HCT116 (cell line): ENCODE measurements around the gene AIRE. TPM values are rescaled to one million over a fixed set of nuclear protein-coding genes. Genes with fewer than 3 reads are reported as not detected.

Experiments
- ATAC-seq: fragments of 200-7000 bp; cut with Tn5 transposase; 2 replicates; pipeline ENCODE4 v1.9.1; 2020; ENCODE audit warnings: mild to moderate bottlenecking, moderate library complexity
- BruUV-seq: library from RNA; stranded (reverse); fragments of 400-500 nt; replicated peaks from 2 replicates; lab custom pipeline; 2021; lab: Mats Ljungman, UMichigan
- CTCF ChIA-PET: fragments of 300-600 bp; sonication (Branson Sonifier 250); formaldehyde crosslinking; loops from one replicate; lab custom pipeline; 2021; ENCODE audit warnings: antibody characterized with exemption; lab: Charles Lee
- POLR2A ChIA-PET: fragments of 300-600, 350-600 bp; sonication (Branson Sonifier 250); formaldehyde crosslinking; loops from one replicate; lab custom pipeline; 2021; ENCODE audit warnings: antibody characterized with exemption; lab: Charles Lee
- RAD21 ChIA-PET, 2 experiments: fragments of 300-600 bp; sonication (Branson Sonifier 250); formaldehyde crosslinking; loops; one replicate each; lab custom pipeline; 2023; ENCODE audit warnings: low total read pairs in 2 of 2; ENCODE audit not compliant: uncharacterized antibody in 2 of 2, unreplicated experiment in 2 of 2, low non-redundant PET in 1 of 2; lab: Charles Lee
- DNase-seq: peaks from one replicate; pipeline ENCODE4 v3.0.0-alpha.2; 2010; ENCODE audit warnings: low read depth, low spot score
- H2AFZ ChIP-seq: fragments of 200-600 bp; shearing (Covaris generic), sonication (generic); 2 replicates; pipeline ENCODE4 v1.6.1; 2017; ENCODE audit warnings: low read depth, mixed run types, mixed read lengths, antibody characterized with exemption, low read length; ENCODE audit not compliant: poor library complexity, severe bottlenecking
- H3K27ac ChIP-seq: 2 replicates; pipeline ENCODE4 v1.5.1; 2012; ENCODE audit warnings: low read depth, low read length
- H3K27me3 ChIP-seq: fragments of 200-600 bp; sonication (generic); 2 replicates; pipeline ENCODE4 v1.6.1; 2016; ENCODE audit warnings: mixed run types, low read length, mixed read lengths; ENCODE audit not compliant: insufficient read depth
- H3K36me3 ChIP-seq, 2 experiments: fragments of 200-500 bp in 1 of 2; fragments of 200-600 bp in 1 of 2; sonication (Bioruptor generic) in 1 of 2; sonication (generic) in 1 of 2; 2 replicates each; pipeline versions ENCODE4 v1.5.1 to v1.6.1; 2014 to 2016; ENCODE audit warnings: low read length in 2 of 2, inconsistent platforms in 1 of 2, mixed read lengths in 1 of 2, mixed run types in 1 of 2; ENCODE audit not compliant: insufficient read depth in 2 of 2, control insufficient read depth in 1 of 2
- H3K4me1 ChIP-seq, 2 experiments: fragments of 200-600 bp in 1 of 2; sonication (generic) in 1 of 2; 2 replicates each; pipeline versions ENCODE4 v1.5.1 to v1.6.1; 2012 to 2017; ENCODE audit warnings: low read length in 2 of 2, inconsistent platforms in 1 of 2, mild to moderate bottlenecking in 1 of 2, mixed read lengths in 1 of 2, mixed run types in 1 of 2, moderate library complexity in 1 of 2; ENCODE audit not compliant: insufficient read depth in 2 of 2, control insufficient read depth in 1 of 2
- H3K4me2 ChIP-seq: fragments of 200-600 bp; sonication (generic); 2 replicates; pipeline ENCODE4 v1.6.1; 2017; ENCODE audit warnings: mixed run types, low read length, mixed read lengths
- H3K4me3 ChIP-seq, 2 experiments: fragments of 200-600 bp in 1 of 2; sonication (generic) in 1 of 2; replicated peaks in 1 of 2; 2 replicates each; pipeline ENCODE4 v1.5.1; 2011 to 2016; ENCODE audit warnings: low read length in 2 of 2, control low read depth in 1 of 2, low read depth in 1 of 2, mild to moderate bottlenecking in 1 of 2, mixed read lengths in 1 of 2, mixed run types in 1 of 2
- H3K79me2 ChIP-seq: fragments of 200-600 bp; sonication (generic); 2 replicates; pipeline ENCODE4 v1.6.1; 2017; ENCODE audit warnings: mild to moderate bottlenecking, mixed run types, low read length, moderate library complexity, mixed read lengths; ENCODE audit not compliant: insufficient read depth
- H3K9ac ChIP-seq: fragments of 200-600 bp; sonication (generic); 2 replicates; pipeline ENCODE4 v1.6.1; 2016; ENCODE audit warnings: low read length, mixed read lengths
- H3K9me2 ChIP-seq: fragments of 200-600 bp; sonication (generic), shearing (Covaris generic); 2 replicates; pipeline ENCODE4 v1.6.1; 2017; ENCODE audit warnings: mixed run types, mild to moderate bottlenecking, moderate library complexity; ENCODE audit not compliant: insufficient read depth
- H3K9me3 ChIP-seq, 2 experiments: fragments of 200-500 bp in 1 of 2; fragments of 200-600 bp in 1 of 2; sonication (Bioruptor generic) in 1 of 2; sonication (generic) in 1 of 2; 2 replicates each; pipeline ENCODE4 v1.6.1; 2014 to 2017; ENCODE audit warnings: low read length in 2 of 2, mixed read lengths in 2 of 2, inconsistent platforms in 1 of 2, low read depth in 1 of 2, mild to moderate bottlenecking in 1 of 2, mixed run types in 1 of 2, moderate library complexity in 1 of 2; ENCODE audit not compliant: control insufficient read depth in 1 of 2, insufficient read depth in 1 of 2
- H4K20me1 ChIP-seq: fragments of 200-600 bp; sonication (generic), shearing (Covaris generic); 2 replicates; pipeline ENCODE4 v1.6.1; 2017; ENCODE audit warnings: mixed run types, mild to moderate bottlenecking, moderate library complexity; ENCODE audit not compliant: insufficient read depth
- ATF3 ChIP-seq: IDR thresholded peaks from 2 replicates; pipeline ENCODE4 v1.6.1; 2012
- CBX3 ChIP-seq: IDR thresholded peaks from 2 replicates; pipeline ENCODE4 v1.6.1; 2012; ENCODE audit warnings: low read depth
- CEBPB ChIP-seq: IDR thresholded peaks from 2 replicates; pipeline ENCODE4 v1.6.1; 2012; ENCODE audit warnings: low read depth
- EGR1 ChIP-seq: IDR thresholded peaks from 2 replicates; pipeline ENCODE4 v1.6.1; 2012; ENCODE audit warnings: low read depth
- ELF1 ChIP-seq: IDR thresholded peaks from 2 replicates; pipeline ENCODE4 v1.6.1; 2012; ENCODE audit warnings: low read depth, borderline replicate concordance
- EZH2phosphoT487 ChIP-seq: fragments of 200-600 bp; IDR thresholded peaks from 2 replicates; pipeline ENCODE4 v1.6.1; 2018; ENCODE audit warnings: antibody characterized with exemption, borderline replicate concordance
- FOSL1 ChIP-seq: IDR thresholded peaks from 2 replicates; pipeline ENCODE4 v1.6.1; 2012; ENCODE audit warnings: low read depth
- JUND ChIP-seq: IDR thresholded peaks from 2 replicates; pipeline ENCODE4 v1.6.1; 2012
- MAX ChIP-seq: IDR thresholded peaks from 2 replicates; pipeline ENCODE4 v1.6.1; 2012
- POLR2A ChIP-seq: IDR thresholded peaks from 2 replicates; pipeline ENCODE4 v1.7.0; 2011; ENCODE audit warnings: borderline replicate concordance; ENCODE audit not compliant: insufficient read depth, insufficient read length; ENCODE audit errors: extremely low read depth
- POLR2AphosphoS5 ChIP-seq: IDR thresholded peaks from 2 replicates; pipeline ENCODE4 v1.6.1; 2011; ENCODE audit warnings: mild to moderate bottlenecking, low read depth, low read length, moderate library complexity
- RAD21 ChIP-seq: IDR thresholded peaks from 2 replicates; pipeline ENCODE4 v1.6.1; 2012; ENCODE audit warnings: low read depth, mild to moderate bottlenecking
- SIN3A ChIP-seq: IDR thresholded peaks from 2 replicates; pipeline ENCODE4 v1.6.1; 2012; ENCODE audit warnings: low read depth
- SP1 ChIP-seq: IDR thresholded peaks from 2 replicates; pipeline ENCODE4 v1.6.1; 2012; ENCODE audit warnings: low read depth
- SRF ChIP-seq: IDR thresholded peaks from 2 replicates; pipeline ENCODE4 v1.6.1; 2012; ENCODE audit warnings: low read depth
- TCF7L2 ChIP-seq: IDR thresholded peaks from 2 replicates; pipeline ENCODE4 v1.7.0; 2011; ENCODE audit warnings: borderline replicate concordance, inconsistent platforms; ENCODE audit not compliant: insufficient read depth, insufficient read length; ENCODE audit errors: extremely low read depth
- YY1 ChIP-seq: IDR thresholded peaks from 2 replicates; pipeline ENCODE4 v1.6.1; 2011; ENCODE audit warnings: low read length, low read depth, moderate library complexity, mild to moderate bottlenecking; ENCODE audit not compliant: insufficient replicate concordance; ENCODE audit errors: extremely low read depth
- ZBTB33 ChIP-seq: IDR thresholded peaks from 2 replicates; pipeline ENCODE4 v1.6.1; 2011; ENCODE audit warnings: mild to moderate bottlenecking, low read length, moderate library complexity; ENCODE audit not compliant: insufficient replicate concordance; ENCODE audit errors: extremely low read depth
- ZFX ChIP-seq: fragments of 450-650 bp; IDR thresholded peaks from 2 replicates; pipeline ENCODE4 v1.6.1; 2017
- ZNF274 ChIP-seq: fragments of 200-500 bp; sonication (Bioruptor generic); IDR thresholded peaks from 2 replicates; pipeline ENCODE4 v1.6.1; 2014; ENCODE audit warnings: mild to moderate bottlenecking, low read depth, low read length, inconsistent platforms
- intact Hi-C: fragments of 100-400 bp; cut with micrococcal nuclease; formaldehyde crosslinking; loops from 2 replicates; pipeline ENCODE4 v1.10.0; 2022
- total RNA-seq: library from RNA; stranded (reverse); gene quantifications from one replicate; pipeline ENCODE4 v1.2.1, GENCODE V29; 2021; ENCODE audit not compliant: unreplicated experiment

AIRE gene
- total RNA-seq, 1 experiment from 2014 or later, result not detected

- Histone ChIP-seq H3K36me3 (no peaks in the 10 kb centered on the region), H3K79me2 (no peaks in the 10 kb centered on the region), H2AFZ (no peak overlapping the region), H3K9me3 (no peaks in the 10 kb centered on the region), H3K4me2 (no peak overlapping the region), H3K4me1 (peaks cover 5 to 26% of the 10 kb centered on the region in 2 experiments), H3K9ac (no peak overlapping the region), H3K27me3 (no peaks in the 10 kb centered on the region), H4K20me1 (no peaks in the 10 kb centered on the region), H3K27ac (no peak overlapping the region), H3K9me2 (no peaks in the 10 kb centered on the region), H3K4me3 (no peak overlapping the region)
- CTCF ChIA-PET, result no interaction called here
- no peak for DNase-seq
- BruUV-seq, result no TSS peak
- POLR2A ChIA-PET, result no interaction called here
- ATAC-seq, result no peak
- TF ChIP-seq SRF (no peak), CEBPB (no peak), ZBTB33 (no peak), EGR1 (no peak), ELF1 (no peak)
- RAD21 ChIA-PET, result no interaction called here
- intact Hi-C loops, result no loop called here
Observed at GRCh38 chr21:44294391-44295162, 8.9 kb downstream of the AIRE start.

GRCh38 chr21:44295163-44295573 is 9.5 kb downstream of the AIRE start:
- TF ChIP-seq ZNF274 (no peak), EZH2phosphoT487 (no peak), TCF7L2 (no peak), POLR2AphosphoS5 (no peak), SP1 (no peak), RAD21 (no peak), EGR1 (no peak), JUND (no peak), POLR2A (no peak), FOSL1 (no peak), SIN3A (no peak), YY1 (no peak), ZFX (no peak), CBX3 (no peak), ELF1 (no peak), SRF (no peak), ATF3 (no peak), MAX (no peak)
- Histone ChIP-seq H3K4me2 (no peak overlapping the region), H3K27ac (no peak overlapping the region), H3K9me3 (no peaks in the 10 kb centered on the region), H3K9ac (no peak overlapping the region), H4K20me1 (no peaks in the 10 kb centered on the region), H2AFZ (no peak overlapping the region), H3K4me3 (no peak overlapping the region), H3K36me3 (no peaks in the 10 kb centered on the region), H3K79me2 (no peaks in the 10 kb centered on the region), H3K27me3 (no peaks in the 10 kb centered on the region), H3K4me1 (peaks cover 5 to 27% of the 10 kb centered on the region in 2 experiments), H3K9me2 (no peaks in the 10 kb centered on the region)
- RAD21 ChIA-PET, result no interaction called here
- DNase-seq (no peak), ATAC-seq (no peak)
- BruUV-seq, result no TSS peak
- POLR2A ChIA-PET, result no interaction called here
- intact Hi-C loops, result no loop called here
- CTCF ChIA-PET, result no interaction called here
